GM12878 (cell line): ENCODE measurements around the gene PHETA2. TPM values are rescaled to one million over a fixed set of nuclear protein-coding genes. Genes with fewer than 3 reads are reported as not detected.

Experiments used
- CHD1 ChIP-seq: IDR thresholded peaks from 2 replicates; pipeline ENCODE4 v1.6.1; 2012; ENCODE audit warnings: low read depth, low read length, improper control_type of control experiment
- EED ChIP-seq: sonication (generic); IDR thresholded peaks from 2 replicates; pipeline ENCODE4 v1.6.1; 2016; ENCODE audit warnings: antibody characterized with exemption, low read depth
- ELK1 ChIP-seq: IDR thresholded peaks from 2 replicates; pipeline ENCODE4 v1.6.1; 2012; ENCODE audit warnings: low read depth, low read length, improper control_type of control experiment
- EZH2 ChIP-seq: IDR thresholded peaks from 2 replicates; pipeline ENCODE4 v1.6.1; 2012; ENCODE audit warnings: low read depth, mild to moderate bottlenecking, control low read depth, inconsistent platforms, low read length, borderline replicate concordance; ENCODE audit not compliant: control insufficient read depth
- IKZF1 ChIP-seq: fragments of 450-650 bp; conservative IDR thresholded peaks from 2 replicates; pipeline ENCODE4 v1.6.1; 2017; ENCODE audit warnings: antibody characterized with exemption, mild to moderate bottlenecking
- IKZF2 ChIP-seq, 2 experiments: fragments of 450-650 bp; IDR thresholded peaks; 2 replicates each; pipeline ENCODE4 v1.6.1; 2017; ENCODE audit warnings: mild to moderate bottlenecking in 2 of 2, moderate library complexity in 2 of 2
- JUNB ChIP-seq: IDR thresholded peaks from 2 replicates; pipeline ENCODE4 v1.6.1; 2016; ENCODE audit warnings: antibody characterized with exemption, mild to moderate bottlenecking
- KAT2A ChIP-seq: conservative IDR thresholded peaks from 2 replicates; pipeline ENCODE4 v1.6.1; 2011; ENCODE audit warnings: low read depth, low read length; ENCODE audit not compliant: control insufficient read depth
- MTA3 ChIP-seq: IDR thresholded peaks from 2 replicates; pipeline ENCODE4 v1.6.1; 2012; ENCODE audit warnings: low read length, inconsistent platforms, borderline replicate concordance
- NBN ChIP-seq: fragments of 450-650 bp; IDR thresholded peaks from 2 replicates; pipeline ENCODE4 v1.6.1; 2016
- NR2F1 ChIP-seq: fragments of 450-650 bp; conservative IDR thresholded peaks from 2 replicates; pipeline ENCODE4 v1.6.1; 2017; ENCODE audit warnings: mild to moderate bottlenecking
- POU2F2 ChIP-seq: IDR thresholded peaks from 3 replicates; pipeline ENCODE4 v1.6.1; 2011; ENCODE audit warnings: low read depth, mild to moderate bottlenecking, low read length, borderline replicate concordance
- RAD21 ChIP-seq: IDR thresholded peaks from 2 replicates; pipeline ENCODE4 v1.6.1; 2011; ENCODE audit warnings: mild to moderate bottlenecking, low read depth, low read length, moderate library complexity; ENCODE audit not compliant: insufficient read depth
- SREBF1 ChIP-seq: IDR thresholded peaks from 2 replicates; pipeline ENCODE4 v1.6.1; 2012; ENCODE audit warnings: mild to moderate bottlenecking, low read length
- SRF ChIP-seq, 2 experiments: IDR thresholded peaks; 2 replicates each; pipeline ENCODE4 v1.6.1; 2011; ENCODE audit warnings: low read depth in 2 of 2, low read length in 2 of 2, mild to moderate bottlenecking in 1 of 2, moderate library complexity in 1 of 2
- STAT3 ChIP-seq: IDR thresholded peaks from 2 replicates; pipeline ENCODE4 v1.6.1; 2011; ENCODE audit warnings: low read depth, low read length, improper control_type of control experiment
- TBL1XR1 ChIP-seq: IDR thresholded peaks from 2 replicates; pipeline ENCODE4 v1.6.1; 2012; ENCODE audit warnings: low read depth, low read length, improper control_type of control experiment
- polyA plus RNA-seq, 11 experiments: library from polyadenylated mRNA; depleted of rRNA in 4 of 11; unstranded in 6 of 11; stranded (reverse) in 5 of 11; fragments of >200 nt; fragmentation: Nextera tagmentation in 4 of 11; fragmentation: Illumina TruSeq in 1 of 11; extraction: Ambion mirVana in 4 of 11; extraction: Trizol in 1 of 11; gene quantifications; 1 replicate in 1 of 11; 2 replicates in 10 of 11; pipeline versions ENCODE4 v1.2.1 to v1.2.3, GENCODE V29; 2011 to 2016; ENCODE audit warnings: inconsistent platforms in 2 of 11, missing spikeins in 2 of 11, low read depth in 1 of 11
- total RNA-seq, 4 experiments: library from RNA; depleted of rRNA in 3 of 4; stranded (reverse); fragments of >200 nt in 3 of 4; fragmentation: Illumina TruSeq in 1 of 4; extraction: Trizol in 1 of 4; gene quantifications; 2 replicates each; pipeline versions ENCODE4 v1.2.1 to v1.2.3, GENCODE V29; 2013 to 2021
- TF ChIP-seq, protein P1 (sequence below): fragments of 450-650 bp; IDR thresholded peaks from 2 replicates; pipeline ENCODE4 v1.6.1; 2017; ENCODE audit warnings: low read depth, mild to moderate bottlenecking, moderate library complexity
- TF ChIP-seq, protein P2 (sequence below): fragments of 450-650 bp; IDR thresholded peaks from 2 replicates; pipeline ENCODE4 v1.6.1; 2017; ENCODE audit warnings: mild to moderate bottlenecking, moderate library complexity
- TF ChIP-seq, protein P3 (sequence below): fragments of 450-650 bp; formaldehyde crosslinking; IDR thresholded peaks from 2 replicates; pipeline ENCODE4 v1.4.0; 2022; ENCODE audit warnings: mild to moderate bottlenecking, moderate library complexity

The PHETA2 gene
- total and polyA plus RNA-seq, 10 of the 15 experiments (the other 5 are each of a cell fraction or from before 2014, with no cell fraction given), result 0.03 to 3.2 (median 1.7) TPM

DNA sequence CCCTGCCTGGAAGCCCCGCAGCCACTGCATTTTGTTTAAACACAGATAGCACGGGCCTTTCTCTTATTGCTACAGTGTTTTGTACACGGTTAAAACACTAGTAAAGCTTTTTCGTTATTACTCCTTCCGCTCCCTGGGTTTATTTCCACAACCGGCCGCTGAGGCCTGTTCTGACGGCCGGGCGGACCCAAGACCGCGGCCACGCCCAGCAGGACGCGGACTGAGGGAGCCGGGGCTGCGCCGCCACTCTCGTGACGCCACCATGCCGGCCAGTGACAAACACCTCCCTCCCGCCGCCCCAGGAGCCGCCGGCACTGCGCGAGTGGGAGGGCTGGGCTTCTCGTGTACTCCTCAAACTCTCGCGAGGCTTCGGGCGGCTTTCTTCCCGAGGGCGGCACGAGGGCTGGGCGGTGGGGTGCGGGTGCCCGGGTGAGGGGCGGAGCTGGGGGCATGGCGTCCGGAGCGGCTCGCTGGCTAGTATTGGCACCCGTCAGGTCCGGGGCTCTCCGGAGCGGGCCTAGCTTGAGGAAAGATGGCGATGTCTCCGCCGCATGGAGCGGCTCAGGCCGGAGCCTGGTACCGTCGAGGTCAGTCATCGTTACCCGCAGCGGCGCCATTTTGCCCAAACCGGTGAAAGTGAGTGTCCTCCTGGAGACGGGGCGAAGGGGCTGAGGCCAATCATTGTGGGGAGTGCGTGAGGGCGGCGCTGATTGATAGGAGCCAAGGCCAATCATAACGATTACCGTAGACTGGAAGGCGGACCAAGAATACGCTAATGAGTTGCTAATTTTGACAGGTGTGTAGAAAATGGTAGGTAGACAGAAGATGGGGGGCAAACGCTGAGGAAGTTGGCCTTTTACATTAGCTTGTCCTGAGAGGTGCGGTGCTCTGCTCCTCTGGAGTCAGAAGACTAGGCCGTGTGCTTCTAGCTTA, 5.5 kb downstream of the PHETA2 start, which contains the start of gene SMDT1 (continued):
- TF ChIP-seq EZH2, result no peak
- no peak; a peak in 1 of 4 replicates for TF ChIP-seq IKZF2 (IDR thresholded peaks at IDR 0.05)
- no peak for TF ChIP-seq JUNB
- TF ChIP-seq, protein P1, sequence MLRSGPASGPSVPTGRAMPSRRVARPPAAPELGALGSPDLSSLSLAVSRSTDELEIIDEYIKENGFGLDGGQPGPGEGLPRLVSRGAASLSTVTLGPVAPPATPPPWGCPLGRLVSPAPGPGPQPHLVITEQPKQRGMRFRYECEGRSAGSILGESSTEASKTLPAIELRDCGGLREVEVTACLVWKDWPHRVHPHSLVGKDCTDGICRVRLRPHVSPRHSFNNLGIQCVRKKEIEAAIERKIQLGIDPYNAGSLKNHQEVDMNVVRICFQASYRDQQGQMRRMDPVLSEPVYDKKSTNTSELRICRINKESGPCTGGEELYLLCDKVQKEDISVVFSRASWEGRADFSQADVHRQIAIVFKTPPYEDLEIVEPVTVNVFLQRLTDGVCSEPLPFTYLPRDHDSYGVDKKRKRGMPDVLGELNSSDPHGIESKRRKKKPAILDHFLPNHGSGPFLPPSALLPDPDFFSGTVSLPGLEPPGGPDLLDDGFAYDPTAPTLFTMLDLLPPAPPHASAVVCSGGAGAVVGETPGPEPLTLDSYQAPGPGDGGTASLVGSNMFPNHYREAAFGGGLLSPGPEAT, result peak; percentile 62
- no peak for TF ChIP-seq KAT2A
- no peak; the same call in 1 of the 2 replicates for TF ChIP-seq SREBF1
- TF ChIP-seq TBL1XR1, result peak; percentile 20; the same call in 1 of the 2 replicates
- TF ChIP-seq ELK1, result no peak; the same call in 1 of the 2 replicates
- TF ChIP-seq, protein P2, sequence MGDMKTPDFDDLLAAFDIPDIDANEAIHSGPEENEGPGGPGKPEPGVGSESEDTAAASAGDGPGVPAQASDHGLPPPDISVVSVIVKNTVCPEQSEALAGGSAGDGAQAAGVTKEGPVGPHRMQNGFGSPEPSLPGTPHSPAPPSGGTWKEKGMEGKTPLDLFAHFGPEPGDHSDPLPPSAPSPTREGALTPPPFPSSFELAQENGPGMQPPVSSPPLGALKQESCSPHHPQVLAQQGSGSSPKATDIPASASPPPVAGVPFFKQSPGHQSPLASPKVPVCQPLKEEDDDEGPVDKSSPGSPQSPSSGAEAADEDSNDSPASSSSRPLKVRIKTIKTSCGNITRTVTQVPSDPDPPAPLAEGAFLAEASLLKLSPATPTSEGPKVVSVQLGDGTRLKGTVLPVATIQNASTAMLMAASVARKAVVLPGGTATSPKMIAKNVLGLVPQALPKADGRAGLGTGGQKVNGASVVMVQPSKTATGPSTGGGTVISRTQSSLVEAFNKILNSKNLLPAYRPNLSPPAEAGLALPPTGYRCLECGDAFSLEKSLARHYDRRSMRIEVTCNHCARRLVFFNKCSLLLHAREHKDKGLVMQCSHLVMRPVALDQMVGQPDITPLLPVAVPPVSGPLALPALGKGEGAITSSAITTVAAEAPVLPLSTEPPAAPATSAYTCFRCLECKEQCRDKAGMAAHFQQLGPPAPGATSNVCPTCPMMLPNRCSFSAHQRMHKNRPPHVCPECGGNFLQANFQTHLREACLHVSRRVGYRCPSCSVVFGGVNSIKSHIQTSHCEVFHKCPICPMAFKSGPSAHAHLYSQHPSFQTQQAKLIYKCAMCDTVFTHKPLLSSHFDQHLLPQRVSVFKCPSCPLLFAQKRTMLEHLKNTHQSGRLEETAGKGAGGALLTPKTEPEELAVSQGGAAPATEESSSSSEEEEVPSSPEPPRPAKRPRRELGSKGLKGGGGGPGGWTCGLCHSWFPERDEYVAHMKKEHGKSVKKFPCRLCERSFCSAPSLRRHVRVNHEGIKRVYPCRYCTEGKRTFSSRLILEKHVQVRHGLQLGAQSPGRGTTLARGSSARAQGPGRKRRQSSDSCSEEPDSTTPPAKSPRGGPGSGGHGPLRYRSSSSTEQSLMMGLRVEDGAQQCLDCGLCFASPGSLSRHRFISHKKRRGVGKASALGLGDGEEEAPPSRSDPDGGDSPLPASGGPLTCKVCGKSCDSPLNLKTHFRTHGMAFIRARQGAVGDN, result peak; percentile 97
- peak; percentile 92 for TF ChIP-seq NBN
- TF ChIP-seq STAT3, result no peak
- TF ChIP-seq POU2F2, result peak; percentile 89
- peak; percentile 70; the same call in 1 of the 2 replicates for TF ChIP-seq NR2F1
- no peak for TF ChIP-seq RAD21
- TF ChIP-seq, protein P3, sequence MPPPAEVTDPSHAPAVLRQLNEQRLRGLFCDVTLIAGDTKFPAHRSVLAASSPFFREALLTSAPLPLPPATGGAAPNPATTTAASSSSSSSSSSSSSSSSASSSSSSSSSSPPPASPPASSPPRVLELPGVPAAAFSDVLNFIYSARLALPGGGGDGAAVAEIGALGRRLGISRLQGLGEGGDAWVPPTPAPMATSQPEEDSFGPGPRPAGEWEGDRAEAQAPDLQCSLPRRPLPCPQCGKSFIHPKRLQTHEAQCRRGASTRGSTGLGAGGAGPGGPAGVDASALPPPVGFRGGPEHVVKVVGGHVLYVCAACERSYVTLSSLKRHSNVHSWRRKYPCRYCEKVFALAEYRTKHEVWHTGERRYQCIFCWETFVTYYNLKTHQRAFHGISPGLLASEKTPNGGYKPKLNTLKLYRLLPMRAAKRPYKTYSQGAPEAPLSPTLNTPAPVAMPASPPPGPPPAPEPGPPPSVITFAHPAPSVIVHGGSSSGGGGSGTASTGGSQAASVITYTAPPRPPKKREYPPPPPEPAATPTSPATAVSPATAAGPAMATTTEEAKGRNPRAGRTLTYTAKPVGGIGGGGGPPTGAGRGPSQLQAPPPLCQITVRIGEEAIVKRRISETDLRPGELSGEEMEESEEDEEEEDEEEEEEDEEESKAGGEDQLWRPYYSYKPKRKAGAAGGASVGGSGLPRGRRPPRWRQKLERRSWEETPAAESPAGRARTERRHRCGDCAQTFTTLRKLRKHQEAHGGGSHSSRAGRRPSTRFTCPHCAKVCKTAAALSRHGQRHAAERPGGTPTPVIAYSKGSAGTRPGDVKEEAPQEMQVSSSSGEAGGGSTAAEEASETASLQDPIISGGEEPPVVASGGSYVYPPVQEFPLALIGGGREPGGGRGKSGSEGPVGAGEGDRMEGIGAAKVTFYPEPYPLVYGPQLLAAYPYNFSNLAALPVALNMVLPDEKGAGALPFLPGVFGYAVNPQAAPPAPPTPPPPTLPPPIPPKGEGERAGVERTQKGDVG (CRISPR knock-in tag), result 0 out of 2 replicates have a peak, but pooled peaks have one; percentile 70
- TF ChIP-seq IKZF1, result peak; percentile 82
- TF ChIP-seq EED, result peak; percentile 12; the same call in 1 of the 2 replicates
- TF ChIP-seq SRF (IDR thresholded peaks at IDR 0.05; ENCODE audit: low read depth in 2 of 2, low read length in 2 of 2), result no peak
- 0 out of 2 replicates have a peak, but pooled peaks have one; percentile 90 for TF ChIP-seq CHD1
- no peak for TF ChIP-seq MTA3
